HepG2 (cell line): ENCODE measurements around the gene CSNK1D. TPM values are rescaled to one million over a fixed set of nuclear protein-coding genes. Genes with fewer than 3 reads are reported as not detected.

Experiments
- CBFB ChIP-seq: sonication (generic); formaldehyde crosslinking; IDR thresholded peaks from 2 replicates; pipeline ENCODE4 v1.4.0; 2020; ENCODE audit warnings: missing genetic modification reagents
- FOXA1 ChIP-seq, 2 experiments: fragments of 450-650 bp in 1 of 2; sonication (generic) in 1 of 2; formaldehyde crosslinking in 1 of 2; IDR thresholded peaks; 2 replicates each; pipeline versions ENCODE4 v1.4.0 to v1.6.1; 2016 to 2020; ENCODE audit warnings: missing genetic modification reagents in 1 of 2
- FOXA3 ChIP-seq: IDR thresholded peaks from 2 replicates; pipeline ENCODE4 v1.6.1; 2016; ENCODE audit warnings: missing genetic modification reagents, missing compliant biosample characterization
- FOXK2 ChIP-seq: fragments of 450-650 bp; IDR thresholded peaks from 2 replicates; pipeline ENCODE4 v1.6.1; 2016
- GABPA ChIP-seq, 2 experiments: IDR thresholded peaks; 2 replicates each; pipeline ENCODE4 v1.6.1; 2011 to 2016; ENCODE audit warnings: low read depth in 2 of 2, low read length in 1 of 2, missing biosample characterization in 1 of 2, missing genetic modification characterization in 1 of 2
- HIC2 ChIP-seq: sonication (generic); formaldehyde crosslinking; IDR thresholded peaks from 2 replicates; pipeline ENCODE4 v1.9.0; 2022; ENCODE audit warnings: low read depth, missing genetic modification reagents
- HOXA7 ChIP-seq: sonication (generic); formaldehyde crosslinking; IDR thresholded peaks from 2 replicates; pipeline ENCODE4 v1.8.1; 2022; ENCODE audit warnings: mild to moderate bottlenecking, missing genetic modification reagents, moderate library complexity
- KMT2B ChIP-seq: IDR thresholded peaks from 2 replicates; pipeline ENCODE4 v1.6.1; 2016; ENCODE audit warnings: missing genetic modification reagents, missing compliant biosample characterization
- TBP ChIP-seq: sonication (generic); formaldehyde crosslinking; IDR thresholded peaks from 2 replicates; pipeline ENCODE4 v1.5.0; 2020; ENCODE audit warnings: missing genetic modification reagents
- TEAD2 ChIP-seq: sonication (generic); formaldehyde crosslinking; IDR thresholded peaks from 2 replicates; pipeline ENCODE4 v1.9.0; 2021; ENCODE audit warnings: missing genetic modification reagents
- ZIK1 ChIP-seq: sonication (generic); formaldehyde crosslinking; IDR thresholded peaks from 2 replicates; pipeline ENCODE4 v1.5.0; 2020; ENCODE audit warnings: mild to moderate bottlenecking, low read depth, missing genetic modification reagents, borderline replicate concordance
- ZNF124 ChIP-seq: sonication (generic); formaldehyde crosslinking; IDR thresholded peaks from 2 replicates; pipeline ENCODE4 v1.4.0; 2020; ENCODE audit warnings: missing genetic modification reagents
- ZNF558 ChIP-seq: sonication (generic); formaldehyde crosslinking; IDR thresholded peaks from 2 replicates; pipeline ENCODE4 v1.9.0; 2022; ENCODE audit warnings: mild to moderate bottlenecking, missing genetic modification reagents, borderline replicate concordance
- ZNF770 ChIP-seq: sonication (generic); formaldehyde crosslinking; IDR thresholded peaks from 2 replicates; pipeline ENCODE4 v1.5.0; 2020; ENCODE audit warnings: mild to moderate bottlenecking, missing genetic modification reagents
- polyA plus RNA-seq, 8 experiments: library from polyadenylated mRNA; depleted of rRNA in 3 of 8; stranded (reverse) in 7 of 8; unstranded in 1 of 8; fragments of >200 nt; fragmentation: Illumina TruSeq in 4 of 8; extraction: Trizol in 4 of 8; gene quantifications; 2 replicates each; pipeline versions ENCODE4 v1.2.1 to v1.2.3, GENCODE V29; 2011 to 2016; ENCODE audit warnings: low read depth in 4 of 8, missing spikeins in 1 of 8, mixed read lengths in 1 of 8; ENCODE audit not compliant: insufficient read depth in 1 of 8
- total RNA-seq, 5 experiments: library from RNA; depleted of rRNA; stranded (reverse); fragments of >200 nt; fragmentation: Illumina TruSeq; extraction: Trizol; gene quantifications; 2 replicates each; pipeline ENCODE4 v1.2.3, GENCODE V29; 2016; ENCODE audit warnings: low read depth in 1 of 5
- TF ChIP-seq, protein P1 (sequence below): sonication (generic); formaldehyde crosslinking; IDR thresholded peaks from 2 replicates; pipeline ENCODE4; 2020; ENCODE audit warnings: missing genetic modification reagents, mild to moderate bottlenecking, borderline replicate concordance
- TF ChIP-seq, protein P2 (sequence below): sonication (generic); formaldehyde crosslinking; IDR thresholded peaks from 2 replicates; pipeline ENCODE4 v1.4.0; 2020; ENCODE audit warnings: missing genetic modification reagents

CSNK1D gene
- total and polyA plus RNA-seq, 2 of the 13 experiments (the other 11 are each of a cell fraction or from before 2014, with no cell fraction given) = 31.5 to 128 TPM

DNA sequence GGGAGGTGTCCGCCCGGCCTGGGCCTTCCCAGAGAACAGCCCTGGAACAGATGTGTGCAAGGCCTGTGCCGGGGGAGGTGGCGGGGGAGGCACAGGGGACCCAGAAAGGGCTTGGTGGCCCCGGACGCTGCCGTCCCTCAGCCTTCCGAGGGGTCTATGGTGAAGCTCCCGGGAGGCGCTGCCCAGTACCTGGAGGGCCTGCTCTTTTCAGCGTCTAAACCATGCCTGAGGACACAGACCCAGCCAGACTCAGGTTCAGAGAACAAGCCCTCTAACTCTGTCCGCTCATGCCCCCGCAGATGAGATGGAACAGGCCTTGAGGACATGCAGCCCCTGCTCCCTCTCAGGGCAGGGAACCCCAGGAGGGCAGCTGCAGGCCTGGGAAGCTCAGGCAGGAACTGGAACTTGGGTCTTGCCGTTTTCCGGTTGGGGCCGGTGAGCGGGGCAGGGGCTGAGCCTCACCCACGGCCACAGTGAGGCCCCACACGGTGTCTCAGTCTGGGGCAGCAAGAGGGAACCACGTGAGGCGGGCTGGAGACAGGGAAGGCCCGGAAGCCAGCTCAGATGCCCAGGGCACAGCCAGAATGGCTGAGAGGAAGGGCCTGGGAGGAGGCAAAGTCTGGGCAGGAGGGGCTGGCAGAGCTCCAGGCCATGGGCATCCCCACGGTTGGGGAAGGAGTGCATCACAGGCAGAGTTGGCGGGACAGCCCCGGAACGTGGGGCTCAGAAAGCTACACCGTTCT lies 32.1 kb downstream of the CSNK1D start (continued):
- TF ChIP-seq, protein P1, sequence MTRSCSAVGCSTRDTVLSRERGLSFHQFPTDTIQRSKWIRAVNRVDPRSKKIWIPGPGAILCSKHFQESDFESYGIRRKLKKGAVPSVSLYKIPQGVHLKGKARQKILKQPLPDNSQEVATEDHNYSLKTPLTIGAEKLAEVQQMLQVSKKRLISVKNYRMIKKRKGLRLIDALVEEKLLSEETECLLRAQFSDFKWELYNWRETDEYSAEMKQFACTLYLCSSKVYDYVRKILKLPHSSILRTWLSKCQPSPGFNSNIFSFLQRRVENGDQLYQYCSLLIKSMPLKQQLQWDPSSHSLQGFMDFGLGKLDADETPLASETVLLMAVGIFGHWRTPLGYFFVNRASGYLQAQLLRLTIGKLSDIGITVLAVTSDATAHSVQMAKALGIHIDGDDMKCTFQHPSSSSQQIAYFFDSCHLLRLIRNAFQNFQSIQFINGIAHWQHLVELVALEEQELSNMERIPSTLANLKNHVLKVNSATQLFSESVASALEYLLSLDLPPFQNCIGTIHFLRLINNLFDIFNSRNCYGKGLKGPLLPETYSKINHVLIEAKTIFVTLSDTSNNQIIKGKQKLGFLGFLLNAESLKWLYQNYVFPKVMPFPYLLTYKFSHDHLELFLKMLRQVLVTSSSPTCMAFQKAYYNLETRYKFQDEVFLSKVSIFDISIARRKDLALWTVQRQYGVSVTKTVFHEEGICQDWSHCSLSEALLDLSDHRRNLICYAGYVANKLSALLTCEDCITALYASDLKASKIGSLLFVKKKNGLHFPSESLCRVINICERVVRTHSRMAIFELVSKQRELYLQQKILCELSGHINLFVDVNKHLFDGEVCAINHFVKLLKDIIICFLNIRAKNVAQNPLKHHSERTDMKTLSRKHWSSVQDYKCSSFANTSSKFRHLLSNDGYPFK (CRISPR knock-in tag) = 0 out of 2 replicates have a peak, but pooled peaks have one; percentile 4
- TF ChIP-seq, protein P2, sequence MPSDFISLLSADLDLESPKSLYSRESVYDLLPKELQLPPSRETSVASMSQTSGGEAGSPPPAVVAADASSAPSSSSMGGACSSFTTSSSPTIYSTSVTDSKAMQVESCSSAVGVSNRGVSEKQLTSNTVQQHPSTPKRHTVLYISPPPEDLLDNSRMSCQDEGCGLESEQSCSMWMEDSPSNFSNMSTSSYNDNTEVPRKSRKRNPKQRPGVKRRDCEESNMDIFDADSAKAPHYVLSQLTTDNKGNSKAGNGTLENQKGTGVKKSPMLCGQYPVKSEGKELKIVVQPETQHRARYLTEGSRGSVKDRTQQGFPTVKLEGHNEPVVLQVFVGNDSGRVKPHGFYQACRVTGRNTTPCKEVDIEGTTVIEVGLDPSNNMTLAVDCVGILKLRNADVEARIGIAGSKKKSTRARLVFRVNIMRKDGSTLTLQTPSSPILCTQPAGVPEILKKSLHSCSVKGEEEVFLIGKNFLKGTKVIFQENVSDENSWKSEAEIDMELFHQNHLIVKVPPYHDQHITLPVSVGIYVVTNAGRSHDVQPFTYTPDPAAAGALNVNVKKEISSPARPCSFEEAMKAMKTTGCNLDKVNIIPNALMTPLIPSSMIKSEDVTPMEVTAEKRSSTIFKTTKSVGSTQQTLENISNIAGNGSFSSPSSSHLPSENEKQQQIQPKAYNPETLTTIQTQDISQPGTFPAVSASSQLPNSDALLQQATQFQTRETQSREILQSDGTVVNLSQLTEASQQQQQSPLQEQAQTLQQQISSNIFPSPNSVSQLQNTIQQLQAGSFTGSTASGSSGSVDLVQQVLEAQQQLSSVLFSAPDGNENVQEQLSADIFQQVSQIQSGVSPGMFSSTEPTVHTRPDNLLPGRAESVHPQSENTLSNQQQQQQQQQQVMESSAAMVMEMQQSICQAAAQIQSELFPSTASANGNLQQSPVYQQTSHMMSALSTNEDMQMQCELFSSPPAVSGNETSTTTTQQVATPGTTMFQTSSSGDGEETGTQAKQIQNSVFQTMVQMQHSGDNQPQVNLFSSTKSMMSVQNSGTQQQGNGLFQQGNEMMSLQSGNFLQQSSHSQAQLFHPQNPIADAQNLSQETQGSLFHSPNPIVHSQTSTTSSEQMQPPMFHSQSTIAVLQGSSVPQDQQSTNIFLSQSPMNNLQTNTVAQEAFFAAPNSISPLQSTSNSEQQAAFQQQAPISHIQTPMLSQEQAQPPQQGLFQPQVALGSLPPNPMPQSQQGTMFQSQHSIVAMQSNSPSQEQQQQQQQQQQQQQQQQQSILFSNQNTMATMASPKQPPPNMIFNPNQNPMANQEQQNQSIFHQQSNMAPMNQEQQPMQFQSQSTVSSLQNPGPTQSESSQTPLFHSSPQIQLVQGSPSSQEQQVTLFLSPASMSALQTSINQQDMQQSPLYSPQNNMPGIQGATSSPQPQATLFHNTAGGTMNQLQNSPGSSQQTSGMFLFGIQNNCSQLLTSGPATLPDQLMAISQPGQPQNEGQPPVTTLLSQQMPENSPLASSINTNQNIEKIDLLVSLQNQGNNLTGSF (CRISPR knock-in tag) = peak; percentile 92
- peak; percentile 98 for TF ChIP-seq HIC2 (CRISPR knock-in tag)
- no peak for TF ChIP-seq FOXA1 (IDR thresholded peaks at IDR 0.05)
- TF ChIP-seq FOXA1 (CRISPR knock-in tag; IDR thresholded peaks at IDR 0.05) = peak; percentile 43; the same call in 1 of the 2 replicates
- peak; percentile 80; the same call in 1 of the 2 replicates for TF ChIP-seq ZNF558 (CRISPR knock-in tag)
- TF ChIP-seq ZNF124 (CRISPR knock-in tag) = peak; percentile 70; the same call in 1 of the 2 replicates
- TF ChIP-seq CBFB (CRISPR knock-in tag) = peak; percentile 59; the same call in 1 of the 2 replicates
- TF ChIP-seq GABPA (IDR thresholded peaks at IDR 0.05; ENCODE audit: low read depth, low read length) = no peak
- peak; percentile 55 for TF ChIP-seq GABPA (CRISPR knock-in tag; IDR thresholded peaks at IDR 0.05; ENCODE audit: low read depth)
- peak; percentile 96 for TF ChIP-seq HOXA7
- TF ChIP-seq FOXA3 (CRISPR knock-in tag) = no peak; the same call in 1 of the 2 replicates
- TF ChIP-seq TBP = peak; percentile 19; the same call in 1 of the 2 replicates
- peak; percentile 9; the same call in 1 of the 2 replicates for TF ChIP-seq ZNF770 (CRISPR knock-in tag)
- no peak for TF ChIP-seq FOXK2
- TF ChIP-seq TEAD2 (CRISPR knock-in tag) = no peak
- peak; percentile 76 for TF ChIP-seq KMT2B
- TF ChIP-seq ZIK1 (CRISPR knock-in tag) = no peak
